Tibial nerve (tissue), 4 donors: ENCODE measurements around the gene VWA8. TPM values are rescaled to one million over a fixed set of nuclear protein-coding genes. Genes with fewer than 3 reads are reported as not detected.
"Not testable (repeated sequence)": the region's sequence is repeated elsewhere in the genome, so short reads cannot be mapped to it uniquely, and the experiment has no call there.

Experiments used
- DNase-seq, 2 donors: peaks; one replicate each; pipeline ENCODE4 v3.0.0-alpha.2; 2019; ENCODE audit warnings: low spot score in 2 of 2
- H3K27ac ChIP-seq, 4 donors: fragments of 200-600 bp; sonication (generic) in 3 of 4; one replicate each; pipeline ENCODE4 v1.5.1; 2017 to 2019; ENCODE audit warnings: mild to moderate bottlenecking in 1 of 4
- H3K27me3 ChIP-seq, 2 donors: fragments of 200-600 bp; sonication (generic) in 1 of 2; one replicate each; pipeline versions ENCODE4 v1.5.1 to v1.6.0; 2017 to 2019
- H3K36me3 ChIP-seq, 3 donors: fragments of 200-600 bp; sonication (generic); one replicate each; pipeline ENCODE4 v1.5.1; 2018 to 2019
- H3K4me1 ChIP-seq, 4 donors: fragments of 200-600 bp; sonication (generic) in 3 of 4; one replicate each; pipeline ENCODE4 v1.5.1; 2017 to 2019
- H3K4me3 ChIP-seq, 4 donors: fragments of 200-600 bp; sonication (generic) in 3 of 4; one replicate each; pipeline ENCODE4 v1.5.1; 2017 to 2019; ENCODE audit warnings: mild to moderate bottlenecking in 1 of 4, moderate library complexity in 1 of 4
- H3K9me3 ChIP-seq, 4 donors: fragments of 200-600 bp; sonication (generic) in 3 of 4; one replicate each; pipeline ENCODE4 v1.5.1; 2017 to 2019
- EP300 ChIP-seq, 2 donors: sonication (generic); formaldehyde crosslinking; IDR thresholded peaks; one replicate each; pipeline ENCODE4 v1.6.1; 2017; ENCODE audit warnings: antibody characterized with exemption in 2 of 2, mild to moderate bottlenecking in 1 of 2
- POLR2A ChIP-seq, 2 donors: fragments of 450-650 bp; IDR thresholded peaks; one replicate each; pipeline ENCODE4 v1.6.1; 2017; ENCODE audit warnings: antibody characterized with exemption in 2 of 2, mild to moderate bottlenecking in 2 of 2, moderate library complexity in 2 of 2
- WGBS, 2 donors: methylation state at CpG; one replicate each; pipeline ENCODE4 v1.1.5; 2018; 5-methylcytosine and 5-hydroxymethylcytosine counted together
- total RNA-seq, 4 donors: library from RNA; depleted of rRNA; stranded (reverse); fragments of >200 nt; gene quantifications; one replicate each; pipeline ENCODE4 v1.1.0, GENCODE V29; 2016
- TF ChIP-seq, protein P1 (sequence below), 5 experiments: fragments of 200-600 bp in 3 of 5; fragments of 450-650 bp in 2 of 5; sonication (generic) in 3 of 5; IDR thresholded peaks; one replicate each; pipeline ENCODE4 v1.5.1; 2016 to 2019; ENCODE audit warnings: antibody characterized with exemption in 5 of 5, mild to moderate bottlenecking in 3 of 5, moderate library complexity in 2 of 5

VWA8 gene
- total RNA-seq, 4 donors from 2014 or later, result 20.8 to 36.9 (median 22.4) TPM

DNA sequence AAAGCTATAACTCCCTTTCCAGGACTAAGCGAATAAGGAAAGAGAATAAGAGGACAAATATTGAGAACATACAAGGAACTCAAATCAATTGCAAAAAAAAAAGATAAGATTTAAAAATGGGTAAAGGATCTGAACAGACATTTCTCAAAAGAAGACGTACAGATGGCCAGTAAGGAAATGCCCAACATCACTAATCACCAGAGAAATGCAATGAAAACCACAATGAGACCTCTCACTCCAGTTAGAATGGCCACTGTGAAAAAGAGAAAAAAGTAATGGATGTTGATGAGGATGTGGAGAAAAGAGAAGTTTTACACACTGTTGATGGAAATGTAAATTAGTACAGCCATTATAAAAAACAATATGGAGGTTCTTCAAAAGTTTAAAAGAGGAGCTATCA lies 63.8 kb downstream of the VWA8 start:
- DNase-seq, result no peak
- no peak overlapping the region for H3K4me3 ChIP-seq
- no peaks in the 10 kb centered on the region for H3K4me1 ChIP-seq
- 91% methylated on average over 2 of the region's 2 CpGs for whole genome bisulfite sequencing, 2 donors
- peaks cover 0 to 10% (median 0%) of the 10 kb centered on the region in 3 donors for H3K36me3 ChIP-seq
- TF ChIP-seq POLR2A (IDR thresholded peaks at IDR 0.05), result no peak
- TF ChIP-seq, protein P1, sequence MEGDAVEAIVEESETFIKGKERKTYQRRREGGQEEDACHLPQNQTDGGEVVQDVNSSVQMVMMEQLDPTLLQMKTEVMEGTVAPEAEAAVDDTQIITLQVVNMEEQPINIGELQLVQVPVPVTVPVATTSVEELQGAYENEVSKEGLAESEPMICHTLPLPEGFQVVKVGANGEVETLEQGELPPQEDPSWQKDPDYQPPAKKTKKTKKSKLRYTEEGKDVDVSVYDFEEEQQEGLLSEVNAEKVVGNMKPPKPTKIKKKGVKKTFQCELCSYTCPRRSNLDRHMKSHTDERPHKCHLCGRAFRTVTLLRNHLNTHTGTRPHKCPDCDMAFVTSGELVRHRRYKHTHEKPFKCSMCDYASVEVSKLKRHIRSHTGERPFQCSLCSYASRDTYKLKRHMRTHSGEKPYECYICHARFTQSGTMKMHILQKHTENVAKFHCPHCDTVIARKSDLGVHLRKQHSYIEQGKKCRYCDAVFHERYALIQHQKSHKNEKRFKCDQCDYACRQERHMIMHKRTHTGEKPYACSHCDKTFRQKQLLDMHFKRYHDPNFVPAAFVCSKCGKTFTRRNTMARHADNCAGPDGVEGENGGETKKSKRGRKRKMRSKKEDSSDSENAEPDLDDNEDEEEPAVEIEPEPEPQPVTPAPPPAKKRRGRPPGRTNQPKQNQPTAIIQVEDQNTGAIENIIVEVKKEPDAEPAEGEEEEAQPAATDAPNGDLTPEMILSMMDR (IDR thresholded peaks at IDR 0.05), result no peak
- no peak for TF ChIP-seq EP300 (IDR thresholded peaks at IDR 0.05)
- no peaks in the 10 kb centered on the region for H3K27me3 ChIP-seq
- H3K27ac ChIP-seq, result no peak overlapping the region
- H3K9me3 ChIP-seq, result no peaks in the 10 kb centered on the region

DNA sequence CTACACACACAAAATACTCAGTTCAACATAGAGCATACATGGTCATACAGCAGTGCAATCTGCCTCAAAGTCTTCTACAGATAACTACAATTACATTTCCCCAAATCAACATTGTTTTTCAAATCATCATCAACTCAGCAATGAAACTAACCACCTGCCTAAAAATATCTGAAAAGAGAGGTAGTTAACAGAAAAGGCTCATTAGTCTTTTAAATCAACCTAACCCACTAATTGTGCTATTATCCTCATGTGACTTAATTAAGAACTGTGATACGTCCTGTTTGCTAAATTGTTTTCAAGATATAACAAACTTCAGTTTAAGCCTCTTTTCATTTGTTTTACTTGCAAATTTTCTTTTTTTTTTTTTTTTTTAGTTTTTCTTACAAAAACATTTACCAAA lies 65.4 kb downstream of the VWA8 start:
- no peak for DNase-seq
- 85 to 97% methylated on average over 1 of the region's 1 CpG for WGBS, 2 donors
- TF ChIP-seq POLR2A (IDR thresholded peaks at IDR 0.05), result no peak
- TF ChIP-seq, protein P1 (IDR thresholded peaks at IDR 0.05), result no peak
- TF ChIP-seq EP300 (IDR thresholded peaks at IDR 0.05), result no peak
- Histone ChIP-seq H3K4me1 (no peaks in the 10 kb centered on the region), H3K9me3 (no peaks in the 10 kb centered on the region), H3K27ac (no peak overlapping the region), H3K36me3 (peaks cover 0 to 20% (median 0%) of the 10 kb centered on the region in 3 donors), H3K27me3 (no peaks in the 10 kb centered on the region), H3K4me3 (no peak overlapping the region)

DNA sequence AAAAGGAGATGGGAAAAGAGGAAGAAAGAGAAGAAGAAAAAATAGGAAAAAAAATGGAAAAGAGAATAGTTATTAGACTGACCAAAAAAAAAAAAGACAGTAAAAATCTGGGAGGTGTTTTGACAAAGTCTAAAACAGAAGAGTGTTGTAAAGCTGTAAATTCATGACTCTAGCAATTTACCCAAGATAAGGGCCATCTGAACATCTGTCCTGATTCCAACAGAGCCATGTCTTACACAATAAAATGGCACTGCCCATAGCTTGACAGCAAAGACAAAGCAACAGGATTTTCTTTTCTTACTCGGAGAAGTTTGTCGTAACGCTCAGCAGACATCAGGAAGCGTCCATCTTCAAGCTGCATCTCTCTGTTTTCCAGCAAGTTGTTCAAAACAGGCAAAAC lies 69.8 kb downstream of the VWA8 start:
- Histone ChIP-seq H3K27ac (no peak overlapping the region), H3K4me3 (no peak overlapping the region), H3K27me3 (no peaks in the 10 kb centered on the region), H3K9me3 (no peaks in the 10 kb centered on the region), H3K36me3 (peaks cover 0 to 23% (median 0%) of the 10 kb centered on the region in 3 donors), H3K4me1 (no peaks in the 10 kb centered on the region)
- 94 to 96% methylated on average over 4 of the region's 4 CpGs for WGBS, 2 donors
- no peak for TF ChIP-seq POLR2A (IDR thresholded peaks at IDR 0.05)
- TF ChIP-seq, protein P1 (IDR thresholded peaks at IDR 0.05), result no peak
- TF ChIP-seq EP300 (IDR thresholded peaks at IDR 0.05), result no peak
- no peak for DNase-seq

DNA sequence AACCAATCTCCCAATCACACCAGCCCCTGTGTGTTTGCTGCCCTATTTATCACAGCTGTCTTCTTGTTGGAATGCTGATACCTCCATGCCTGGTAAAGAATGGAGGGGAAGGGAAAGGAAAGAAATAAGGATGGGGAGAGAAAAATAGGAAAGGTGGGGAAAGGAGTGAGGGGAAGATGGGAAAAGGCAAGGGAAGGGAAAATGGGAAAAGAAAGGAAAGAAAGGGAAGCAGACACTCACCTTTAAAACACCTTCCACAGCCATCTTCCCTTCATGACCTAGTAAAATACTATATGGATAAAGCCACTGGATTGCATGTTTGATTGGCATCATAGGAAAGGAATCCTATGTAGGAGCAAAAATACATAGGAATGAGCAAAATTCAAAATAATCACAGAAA lies 77.8 kb downstream of the VWA8 start:
- Histone ChIP-seq H3K9me3 (no peaks in the 10 kb centered on the region), H3K27me3 (no peaks in the 10 kb centered on the region), H3K4me3 (no peak overlapping the region), H3K36me3 (peaks cover 0 to 52% (median 0%) of the 10 kb centered on the region in 3 donors), H3K27ac (no peak overlapping the region), H3K4me1 (no peaks in the 10 kb centered on the region)
- DNase-seq, result no peak
- no peak for TF ChIP-seq POLR2A (IDR thresholded peaks at IDR 0.05)
- TF ChIP-seq, protein P1 (IDR thresholded peaks at IDR 0.05), result no peak
- no peak for TF ChIP-seq EP300 (IDR thresholded peaks at IDR 0.05)

DNA sequence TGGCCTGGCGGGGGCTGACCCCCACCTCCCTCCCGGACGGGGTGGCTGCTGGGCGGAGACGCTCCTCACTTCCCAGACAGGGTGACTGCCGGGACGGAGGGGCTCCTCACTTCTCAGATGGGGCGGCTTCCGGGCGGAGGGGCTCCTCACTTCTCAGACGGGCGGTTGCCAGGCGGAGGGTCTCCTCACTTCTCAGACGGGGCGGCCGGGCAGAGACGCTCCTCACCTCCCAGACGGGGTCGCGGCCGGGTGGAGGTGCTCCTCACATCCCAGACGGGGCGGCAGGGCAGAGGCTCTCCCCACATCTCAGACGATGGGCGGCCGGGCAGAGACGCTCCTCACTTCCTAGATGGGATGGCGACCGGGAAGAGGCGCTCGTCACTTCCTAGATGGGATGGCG lies 79.0 kb downstream of the VWA8 start:
- WGBS, 2 donors, result 98 to 99% methylated on average over 11 to 26 of the region's 32 CpGs
- H3K4me1 ChIP-seq, H3K27me3 ChIP-seq, DNase-seq, H3K27ac ChIP-seq, H3K9me3 ChIP-seq, H3K4me3 ChIP-seq: not testable (repeated sequence)
- peaks cover 0 to 49% (median 0%) of the 10 kb centered on the region in 3 donors for H3K36me3 ChIP-seq

DNA sequence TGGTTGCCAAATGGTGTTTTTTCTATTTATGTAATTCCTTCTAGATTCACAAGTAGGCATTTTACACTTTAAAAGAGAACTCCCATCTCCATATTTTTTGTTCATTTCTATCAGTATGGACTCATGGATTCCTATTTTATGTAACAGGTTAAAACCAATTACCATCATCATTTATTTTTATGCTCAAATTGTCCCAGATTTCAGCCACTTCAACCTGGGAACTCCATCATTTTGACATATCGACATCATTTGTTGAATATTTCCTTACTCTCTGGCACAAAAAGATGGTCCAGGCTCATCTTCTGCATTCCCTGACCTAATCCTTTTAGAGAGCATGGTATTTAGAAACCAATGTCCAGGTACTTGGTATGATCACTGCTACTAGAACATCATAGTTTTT lies 79.9 kb downstream of the VWA8 start:
- H3K9me3 ChIP-seq, result no peaks in the 10 kb centered on the region
- peaks cover 0 to 51% (median 0%) of the 10 kb centered on the region in 3 donors for H3K36me3 ChIP-seq
- no peak for DNase-seq
- H3K4me3 ChIP-seq, result no peak overlapping the region
- H3K27me3 ChIP-seq, result no peaks in the 10 kb centered on the region
- no peak overlapping the region for H3K27ac ChIP-seq
- 100% methylated on average over 1 of the region's 1 CpG for WGBS, 2 donors
- H3K4me1 ChIP-seq, result no peaks in the 10 kb centered on the region
- TF ChIP-seq, protein P1 (IDR thresholded peaks at IDR 0.05), result no peak
- TF ChIP-seq POLR2A (IDR thresholded peaks at IDR 0.05) (no peak), EP300 (IDR thresholded peaks at IDR 0.05) (no peak)
